ENCODE results near the gene EPHB1.

The EPHB1 gene

DNA sequence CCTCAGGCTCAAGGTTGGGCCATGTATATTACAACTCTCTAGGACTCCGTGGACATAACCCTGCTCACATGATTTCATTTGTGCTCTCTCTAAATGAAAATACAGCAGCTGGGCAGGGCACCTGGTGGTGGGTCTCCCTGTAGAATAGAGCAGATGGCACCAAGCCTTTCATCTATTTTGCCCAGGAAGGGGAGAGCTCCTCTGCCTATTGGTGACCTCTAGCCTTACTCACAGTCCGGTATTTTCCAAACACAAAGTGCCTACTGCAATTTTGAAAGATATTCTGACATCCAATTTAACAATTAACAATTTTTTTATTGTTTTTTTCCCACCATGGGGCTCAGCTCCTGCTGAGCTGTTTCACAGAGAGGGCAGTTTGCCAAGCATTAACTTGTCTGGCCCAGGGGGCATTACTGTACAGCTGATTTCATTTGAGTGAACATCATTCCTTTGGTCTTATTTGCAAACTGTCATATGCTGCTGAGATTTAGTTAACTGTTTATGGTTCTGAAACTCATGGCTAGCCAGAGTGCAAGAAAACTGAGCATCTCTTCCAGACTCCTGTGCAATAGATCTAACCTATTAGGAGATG, 474.0 kb downstream of the EPHB1 start:
- TF ChIP-seq, protein P1, sequence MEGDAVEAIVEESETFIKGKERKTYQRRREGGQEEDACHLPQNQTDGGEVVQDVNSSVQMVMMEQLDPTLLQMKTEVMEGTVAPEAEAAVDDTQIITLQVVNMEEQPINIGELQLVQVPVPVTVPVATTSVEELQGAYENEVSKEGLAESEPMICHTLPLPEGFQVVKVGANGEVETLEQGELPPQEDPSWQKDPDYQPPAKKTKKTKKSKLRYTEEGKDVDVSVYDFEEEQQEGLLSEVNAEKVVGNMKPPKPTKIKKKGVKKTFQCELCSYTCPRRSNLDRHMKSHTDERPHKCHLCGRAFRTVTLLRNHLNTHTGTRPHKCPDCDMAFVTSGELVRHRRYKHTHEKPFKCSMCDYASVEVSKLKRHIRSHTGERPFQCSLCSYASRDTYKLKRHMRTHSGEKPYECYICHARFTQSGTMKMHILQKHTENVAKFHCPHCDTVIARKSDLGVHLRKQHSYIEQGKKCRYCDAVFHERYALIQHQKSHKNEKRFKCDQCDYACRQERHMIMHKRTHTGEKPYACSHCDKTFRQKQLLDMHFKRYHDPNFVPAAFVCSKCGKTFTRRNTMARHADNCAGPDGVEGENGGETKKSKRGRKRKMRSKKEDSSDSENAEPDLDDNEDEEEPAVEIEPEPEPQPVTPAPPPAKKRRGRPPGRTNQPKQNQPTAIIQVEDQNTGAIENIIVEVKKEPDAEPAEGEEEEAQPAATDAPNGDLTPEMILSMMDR (IDR thresholded peaks at IDR 0.05), result no peak

DNA sequence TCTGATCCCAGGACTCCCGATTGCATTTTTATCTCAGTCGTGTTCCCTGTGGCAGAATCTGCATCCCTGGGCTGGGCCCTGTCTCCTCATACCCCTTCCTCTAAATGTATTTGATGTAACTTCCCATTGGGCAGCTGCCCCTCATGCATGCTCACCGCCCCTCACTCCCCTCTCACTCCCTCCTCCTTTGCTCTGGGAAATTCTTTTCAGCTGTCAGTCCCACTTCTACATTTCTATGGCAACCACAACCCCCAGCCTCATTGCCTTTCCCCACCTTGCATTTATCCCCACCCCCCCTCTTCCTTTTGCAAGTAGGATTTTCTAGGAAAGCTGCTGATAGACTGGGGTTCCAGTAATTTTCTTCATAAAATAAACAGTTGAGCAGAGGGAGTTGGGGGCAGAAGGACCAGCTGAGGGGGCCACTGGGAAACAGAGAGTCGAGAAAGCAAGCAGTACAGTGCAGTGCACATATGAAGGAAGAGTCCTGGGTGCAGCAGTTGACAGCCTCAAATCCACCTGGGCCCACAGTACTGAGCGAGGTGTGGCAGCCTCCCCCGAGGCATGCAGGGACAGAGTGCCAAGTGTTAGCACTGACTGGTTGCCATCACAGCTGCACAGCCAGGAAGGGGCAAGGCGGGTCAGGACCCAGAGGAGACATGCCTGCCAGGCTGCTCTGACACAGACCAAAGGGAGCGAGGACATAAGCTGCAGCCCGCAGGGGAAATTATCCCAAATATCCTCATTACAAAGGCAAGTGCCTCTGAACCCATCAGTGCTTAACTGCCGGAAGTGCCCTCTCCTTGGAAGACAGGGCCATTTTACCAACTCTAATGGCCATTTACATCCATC, 476.3 kb downstream of the EPHB1 start:
- TF ChIP-seq, protein P1 (IDR thresholded peaks at IDR 0.05), result no peak

DNA sequence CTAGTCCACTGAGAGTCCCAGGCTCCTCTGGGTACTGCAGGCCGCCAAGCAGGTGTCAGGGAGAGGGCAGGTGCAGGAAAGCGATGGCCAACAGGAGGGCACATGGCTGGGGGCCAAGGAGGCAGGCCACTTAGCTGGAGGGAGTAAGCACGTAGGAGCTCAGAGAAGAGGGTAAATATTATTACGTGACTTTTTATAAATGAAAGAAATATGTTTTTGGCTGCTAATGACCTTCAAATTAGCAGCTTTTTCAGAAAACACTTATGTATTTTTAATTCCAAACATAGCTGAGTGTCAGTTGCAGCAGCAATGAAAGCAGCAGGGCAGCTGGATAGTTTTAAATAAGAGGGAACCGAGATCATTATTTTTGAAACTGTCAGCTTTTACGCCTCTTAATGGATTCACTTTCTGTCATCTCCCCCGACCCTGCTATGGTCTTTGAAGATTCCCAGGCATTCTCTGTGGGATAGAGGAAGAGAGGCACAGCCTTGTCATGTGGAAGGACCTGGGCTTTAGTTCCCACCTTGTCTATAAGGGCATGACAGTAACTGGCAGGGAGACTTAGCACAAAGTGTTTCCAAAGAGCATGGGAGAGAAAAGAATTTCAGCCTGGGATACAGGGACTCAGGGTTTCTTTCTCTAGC, 477.1 kb downstream of the EPHB1 start:
- TF ChIP-seq, protein P1 (IDR thresholded peaks at IDR 0.05), result no peak

DNA sequence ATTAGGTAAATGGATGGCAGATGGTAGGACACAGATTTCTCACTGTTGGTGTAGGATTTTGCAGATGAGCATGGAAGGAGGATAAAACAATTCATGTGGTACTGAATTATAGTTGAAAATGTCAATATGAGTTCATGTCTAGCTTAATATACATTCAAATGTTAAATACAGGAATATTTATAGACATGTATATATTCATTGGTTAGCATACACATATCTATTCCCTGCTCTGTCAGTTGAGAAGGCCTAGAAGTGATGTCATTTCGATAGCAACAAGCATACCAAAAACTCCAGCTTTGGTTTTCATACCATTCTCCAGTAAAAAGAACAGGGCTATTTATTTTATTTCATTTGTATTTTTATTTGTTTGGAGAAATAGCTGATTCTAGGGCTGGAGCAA, 497.1 kb downstream of the EPHB1 start:
- TF ChIP-seq, protein P1 (IDR thresholded peaks at IDR 0.05), result no peak

DNA sequence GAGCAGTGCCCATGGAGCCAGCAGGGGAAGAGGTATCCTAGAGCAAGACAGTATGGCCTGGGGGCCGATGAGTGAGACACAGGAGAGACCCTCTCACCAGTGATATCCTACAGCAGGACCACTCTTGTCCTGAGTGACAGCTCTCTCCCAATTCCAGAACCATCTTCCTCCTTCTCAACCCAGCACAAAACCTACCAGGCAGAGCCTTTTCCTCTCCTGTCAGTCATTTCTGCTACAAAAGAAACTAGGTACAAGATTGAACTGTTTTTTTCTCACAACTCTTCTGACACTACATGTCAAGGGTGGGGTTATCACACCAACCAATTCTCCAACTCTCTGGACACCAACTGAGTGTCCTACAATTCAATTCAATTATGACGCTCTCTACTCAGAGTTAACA, 506.6 kb downstream of the EPHB1 start:
- TF ChIP-seq, protein P1 (IDR thresholded peaks at IDR 0.05), result no peak

DNA sequence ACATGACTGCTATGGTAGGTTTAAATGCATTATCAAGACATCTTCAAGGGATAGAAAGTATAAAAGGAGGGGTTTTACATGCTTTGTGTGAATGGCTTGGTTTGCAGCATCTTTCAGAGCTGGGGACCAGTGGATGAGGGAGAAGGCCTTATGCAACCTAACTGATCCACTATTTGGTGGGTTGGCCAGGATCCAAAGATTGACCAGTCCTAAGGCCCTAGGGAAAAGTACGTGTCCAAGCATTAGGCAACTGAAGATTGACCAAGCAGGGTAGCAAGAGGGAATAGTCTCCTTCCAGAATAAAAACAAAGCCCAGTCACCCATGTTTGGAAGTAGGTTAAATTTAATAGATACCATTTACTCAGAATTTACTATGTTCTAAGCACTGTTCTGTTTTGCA, 509.3 kb downstream of the EPHB1 start:
- TF ChIP-seq, protein P1 (IDR thresholded peaks at IDR 0.05), result no peak
